ENCODE results near the gene FHIT.

- no peak for TF ChIP-seq POLR2A (IDR thresholded peaks at IDR 0.05; ENCODE audit: low read length)
- no peak for TF ChIP-seq GATA1 (IDR thresholded peaks at IDR 0.05; ENCODE audit: low read depth, low read length)
Measured at GRCh38 chr3:59803268-59803667, 1448.0 kb downstream of the FHIT start.

All from erythroblast (primary cell).